Trophoblast cell (in vitro differentiated cells and primary cell): Measurements from ENCODE around the gene PDHA2.

Source experiments
- DNase-seq, 2 donors: peaks; one replicate each; pipeline ENCODE4 v3.0.0-alpha.2; 2016
- H2AFZ ChIP-seq: 2 replicates; pipeline ENCODE4 v1.6.1; 2013; ENCODE audit warnings: low read length, moderate library complexity, mild to moderate bottlenecking; ENCODE audit not compliant: insufficient read depth, poor library complexity
- H2AK5ac ChIP-seq: 2 replicates; pipeline ENCODE4 v1.6.1; 2013; ENCODE audit warnings: mild to moderate bottlenecking, low read length
- H2BK120ac ChIP-seq: 2 replicates; pipeline ENCODE4 v1.6.1; 2013; ENCODE audit warnings: low read length, mild to moderate bottlenecking, moderate library complexity; ENCODE audit not compliant: insufficient read depth, poor library complexity
- H2BK12ac ChIP-seq: 2 replicates; pipeline ENCODE4 v1.6.1; 2013; ENCODE audit warnings: mild to moderate bottlenecking, low read length, moderate library complexity
- H2BK5ac ChIP-seq: 2 replicates; pipeline ENCODE4 v1.6.1; 2013; ENCODE audit warnings: low read length, low read depth, moderate library complexity, mild to moderate bottlenecking; ENCODE audit not compliant: poor library complexity
- H3K14ac ChIP-seq: 2 replicates; pipeline ENCODE4 v1.6.1; 2013; ENCODE audit warnings: mild to moderate bottlenecking, low read length
- H3K18ac ChIP-seq: 2 replicates; pipeline ENCODE4 v1.6.1; 2013; ENCODE audit warnings: mild to moderate bottlenecking, low read length
- H3K23ac ChIP-seq: 2 replicates; pipeline ENCODE4 v1.6.1; 2013; ENCODE audit warnings: low read length
- H3K27ac ChIP-seq: 2 replicates; pipeline ENCODE4 v1.5.1; 2013; ENCODE audit warnings: low read depth, mild to moderate bottlenecking, inconsistent platforms, low read length, moderate library complexity
- H3K27me3 ChIP-seq: 2 replicates; pipeline ENCODE4 v1.6.1; 2013; ENCODE audit warnings: inconsistent platforms, mild to moderate bottlenecking, low read length, moderate library complexity; ENCODE audit not compliant: insufficient read depth
- H3K36me3 ChIP-seq, 2 experiments: 1 replicate in 1 of 2; 2 replicates in 1 of 2; pipeline ENCODE4 v1.6.1; 2013; ENCODE audit warnings: low read length in 2 of 2, mild to moderate bottlenecking in 2 of 2, moderate library complexity in 1 of 2; ENCODE audit not compliant: insufficient read depth in 2 of 2, control insufficient read depth in 1 of 2
- H3K4ac ChIP-seq: 2 replicates; pipeline ENCODE4 v1.6.1; 2013; ENCODE audit warnings: low read depth, mild to moderate bottlenecking, low read length, moderate library complexity
- H3K4me1 ChIP-seq, 2 experiments: 1 replicate in 1 of 2; 2 replicates in 1 of 2; pipeline ENCODE4 v1.6.1; 2013; ENCODE audit warnings: low read length in 2 of 2, mild to moderate bottlenecking in 2 of 2, moderate library complexity in 1 of 2; ENCODE audit not compliant: insufficient read depth in 2 of 2, control insufficient read depth in 1 of 2
- H3K4me2 ChIP-seq: 2 replicates; pipeline ENCODE4 v1.6.1; 2013; ENCODE audit warnings: inconsistent platforms, mild to moderate bottlenecking, low read length, moderate library complexity
- H3K4me3 ChIP-seq: 2 replicates; pipeline ENCODE4 v1.5.1; 2013; ENCODE audit warnings: mild to moderate bottlenecking, low read depth, low read length, inconsistent platforms
- H3K79me1 ChIP-seq: one replicate; pipeline ENCODE4 v1.6.1; 2013; ENCODE audit warnings: low read length
- H3K79me2 ChIP-seq: 2 replicates; pipeline ENCODE4 v1.6.1; 2013; ENCODE audit warnings: low read length, mild to moderate bottlenecking; ENCODE audit not compliant: control insufficient read depth, insufficient read depth, poor library complexity
- H3K9ac ChIP-seq: 2 replicates; pipeline ENCODE4 v1.6.1; 2013; ENCODE audit warnings: mild to moderate bottlenecking, low read length
- H3K9me3 ChIP-seq: 2 replicates; pipeline ENCODE4 v1.6.1; 2013; ENCODE audit warnings: low read depth, mild to moderate bottlenecking, control low read depth, inconsistent platforms, low read length; ENCODE audit not compliant: insufficient read depth
- H4K12ac ChIP-seq: 2 replicates; pipeline ENCODE4 v1.6.1; 2013; ENCODE audit warnings: low read depth, mild to moderate bottlenecking, low read length, moderate library complexity
- H4K8ac ChIP-seq: 2 replicates; pipeline ENCODE4 v1.6.1; 2013; ENCODE audit warnings: low read depth, mild to moderate bottlenecking, low read length, moderate library complexity
- H4K91ac ChIP-seq: one replicate; pipeline ENCODE4 v1.6.1; 2013; ENCODE audit warnings: low read depth, mild to moderate bottlenecking, low read length, moderate library complexity
- WGBS: extraction: QIAGEN DNeasy Blood & Tissue Kit; methylation state at CpG from one replicate; pipeline ENCODE4 v1.1.7; 2013; ENCODE audit warnings: missing lambda C conversion rate; ENCODE audit not compliant: insufficient read length, insufficient coverage; ENCODE audit errors: extremely low coverage; 5-methylcytosine and 5-hydroxymethylcytosine counted together

The PDHA2 gene

DNA sequence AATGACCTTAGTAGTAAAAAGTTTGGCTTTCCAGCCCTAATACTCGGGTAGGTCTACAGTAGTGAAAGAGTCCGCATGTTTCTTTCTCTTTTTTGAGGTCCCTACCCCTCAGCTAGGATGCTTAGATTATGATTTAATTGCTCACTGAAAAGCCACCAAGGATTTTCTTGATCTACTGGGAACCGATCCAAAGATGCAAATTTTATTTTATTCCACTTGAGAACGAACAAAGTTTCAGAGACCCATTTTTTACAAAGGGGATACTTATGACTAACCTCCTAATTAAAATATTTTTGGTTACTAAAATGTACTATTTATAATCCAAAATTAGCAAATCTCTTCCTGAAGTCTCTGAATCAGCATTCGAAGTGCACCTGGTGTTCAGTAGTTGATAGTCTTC, 14.3 kb upstream of the PDHA2 start:
- Histone ChIP-seq H3K4ac (no peak overlapping the region), H2BK120ac (no peak overlapping the region), H3K27ac (no peak overlapping the region), H2BK12ac (no peak overlapping the region), H3K9me3 (no peaks in the 10 kb centered on the region), H3K27me3 (no peaks in the 10 kb centered on the region), H2AFZ (no peak overlapping the region), H2BK5ac (no peak overlapping the region), H3K9ac (no peak overlapping the region), H3K4me1 (no peaks in the 10 kb centered on the region), H3K79me2 (no peaks in the 10 kb centered on the region), H3K4me3 (no peak overlapping the region), H3K36me3 (no peaks in the 10 kb centered on the region), H4K91ac (no peak overlapping the region), H3K4me2 (no peak overlapping the region), H3K23ac (no peak overlapping the region), H4K12ac (no peak overlapping the region), H3K79me1 (no peaks in the 10 kb centered on the region), H3K18ac (no peak overlapping the region), H3K14ac (no peak overlapping the region), H2AK5ac (no peak overlapping the region), H4K8ac (no peak overlapping the region)
- no CpG with 5 or more reads among the region's 5 CpGs for WGBS
- no peak for DNase-seq

DNA sequence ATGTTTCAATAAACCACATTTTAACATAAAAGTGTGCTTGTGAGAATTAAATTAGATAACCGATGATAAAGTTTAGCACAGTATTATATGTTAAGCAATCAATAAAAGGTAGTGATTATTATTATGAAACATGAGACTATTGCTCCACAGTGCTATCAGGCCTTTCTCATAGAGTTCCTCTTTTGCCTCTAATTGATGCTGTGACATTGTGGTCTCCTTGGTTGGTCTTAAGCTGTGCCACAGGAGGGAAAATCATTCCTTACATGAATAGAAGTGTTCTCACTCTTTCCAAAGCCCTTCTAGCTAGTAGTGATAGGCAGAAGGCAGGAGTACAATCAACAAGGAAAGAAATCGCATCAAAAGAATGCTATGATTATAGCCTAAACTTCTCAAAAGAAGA, 9.2 kb upstream of the PDHA2 start:
- no peak overlapping the region for H3K18ac ChIP-seq
- no peak overlapping the region for H3K27ac ChIP-seq
- no peaks in the 10 kb centered on the region for H3K79me2 ChIP-seq
- no peak overlapping the region for H3K23ac ChIP-seq
- DNase-seq, result no peak
- H3K9ac ChIP-seq, result no peak overlapping the region
- H4K91ac ChIP-seq, result no peak overlapping the region
- no peaks in the 10 kb centered on the region for H3K4me1 ChIP-seq
- H2BK5ac ChIP-seq, result no peak overlapping the region
- H4K8ac ChIP-seq, result no peak overlapping the region
- no CpG with 5 or more reads among the region's 2 CpGs for WGBS
- no peak overlapping the region for H2BK120ac ChIP-seq
- no peak overlapping the region for H3K14ac ChIP-seq
- no peaks in the 10 kb centered on the region for H3K9me3 ChIP-seq
- H3K27me3 ChIP-seq, result no peaks in the 10 kb centered on the region
- no peaks in the 10 kb centered on the region for H3K79me1 ChIP-seq
- no peak overlapping the region for H3K4me3 ChIP-seq
- H2AFZ ChIP-seq, result no peak overlapping the region
- no peak overlapping the region for H2AK5ac ChIP-seq
- no peak overlapping the region for H3K4ac ChIP-seq
- H3K36me3 ChIP-seq, result no peaks in the 10 kb centered on the region
- H4K12ac ChIP-seq, result no peak overlapping the region
- H3K4me2 ChIP-seq, result no peak overlapping the region
- no peak overlapping the region for H2BK12ac ChIP-seq

DNA sequence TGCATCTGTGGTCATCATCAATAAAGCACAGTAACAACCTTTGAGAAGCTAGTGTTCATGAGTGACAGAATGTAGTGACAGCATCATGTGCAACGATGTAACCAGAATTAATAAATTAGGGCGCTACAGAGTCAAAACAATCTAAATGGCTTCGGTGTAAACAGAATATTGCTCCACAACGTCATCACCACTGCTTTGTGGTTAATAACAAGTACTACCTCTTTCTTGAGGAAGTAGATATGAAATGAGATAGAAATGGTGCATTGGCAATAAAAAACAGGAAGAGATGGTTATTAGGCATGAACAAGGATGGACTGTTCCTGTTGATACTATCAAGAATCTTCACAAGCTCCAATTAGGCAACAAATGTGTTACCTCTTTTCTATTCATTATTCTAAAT, 8.7 kb upstream of the PDHA2 start:
- H3K79me1 ChIP-seq, result no peaks in the 10 kb centered on the region
- H3K4me1 ChIP-seq, result no peaks in the 10 kb centered on the region
- no peak overlapping the region for H4K8ac ChIP-seq
- WGBS, result no CpG with 5 or more reads among the region's 4 CpGs
- H3K23ac ChIP-seq, result no peak overlapping the region
- H2AK5ac ChIP-seq, result no peak overlapping the region
- H2BK5ac ChIP-seq, result no peak overlapping the region
- H3K9me3 ChIP-seq, result no peaks in the 10 kb centered on the region
- H3K27me3 ChIP-seq, result no peaks in the 10 kb centered on the region
- no peak overlapping the region for H2BK120ac ChIP-seq
- H3K79me2 ChIP-seq, result no peaks in the 10 kb centered on the region
- DNase-seq, result no peak
- no peak overlapping the region for H3K4me2 ChIP-seq
- no peak overlapping the region for H3K14ac ChIP-seq
- H3K4me3 ChIP-seq, result no peak overlapping the region
- H3K36me3 ChIP-seq, result no peaks in the 10 kb centered on the region
- H3K4ac ChIP-seq, result no peak overlapping the region
- H4K91ac ChIP-seq, result no peak overlapping the region
- no peak overlapping the region for H3K27ac ChIP-seq
- no peak overlapping the region for H4K12ac ChIP-seq
- H3K9ac ChIP-seq, result no peak overlapping the region
- H2BK12ac ChIP-seq, result no peak overlapping the region
- no peak overlapping the region for H2AFZ ChIP-seq
- H3K18ac ChIP-seq, result no peak overlapping the region

DNA sequence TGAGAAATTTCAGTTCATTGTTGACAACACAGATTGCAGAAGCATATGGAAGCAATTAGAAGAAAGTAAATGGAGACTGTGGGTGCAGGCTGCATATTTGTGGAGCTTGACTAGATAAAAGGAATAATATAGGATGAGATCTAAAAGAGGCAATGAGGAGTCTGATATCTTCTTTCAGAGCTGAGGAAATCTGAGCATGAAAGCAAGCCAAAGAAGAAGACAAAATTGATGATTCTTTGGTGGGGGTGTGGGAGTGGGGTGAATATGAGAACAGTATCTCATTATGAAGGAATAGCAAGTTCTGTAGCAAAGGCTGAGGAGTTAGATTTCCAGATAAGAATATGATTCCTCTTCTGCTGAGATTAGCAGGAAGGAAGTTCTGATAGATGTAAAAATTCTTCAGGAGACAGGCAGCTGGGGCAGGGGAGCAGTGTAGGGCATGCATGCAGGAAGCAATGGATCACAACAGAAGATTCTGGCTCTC, 6.1 kb upstream of the PDHA2 start:
- DNase-seq, result no peak
- Histone ChIP-seq H2BK12ac (no peak overlapping the region), H4K91ac (no peak overlapping the region), H3K18ac (no peak overlapping the region), H3K79me1 (no peaks in the 10 kb centered on the region), H3K4ac (no peak overlapping the region), H2AK5ac (no peak overlapping the region), H2BK120ac (no peak overlapping the region), H3K36me3 (no peaks in the 10 kb centered on the region), H2AFZ (no peak overlapping the region), H3K4me3 (no peak overlapping the region), H3K14ac (no peak overlapping the region), H2BK5ac (no peak overlapping the region), H3K4me2 (no peak overlapping the region), H3K27me3 (no peaks in the 10 kb centered on the region), H3K9ac (no peak overlapping the region), H3K23ac (no peak overlapping the region), H3K9me3 (no peaks in the 10 kb centered on the region), H4K8ac (no peak overlapping the region), H3K27ac (no peak overlapping the region), H4K12ac (no peak overlapping the region), H3K79me2 (no peaks in the 10 kb centered on the region), H3K4me1 (no peaks in the 10 kb centered on the region)
